ENCODE results near the gene CDH26.

DNA sequence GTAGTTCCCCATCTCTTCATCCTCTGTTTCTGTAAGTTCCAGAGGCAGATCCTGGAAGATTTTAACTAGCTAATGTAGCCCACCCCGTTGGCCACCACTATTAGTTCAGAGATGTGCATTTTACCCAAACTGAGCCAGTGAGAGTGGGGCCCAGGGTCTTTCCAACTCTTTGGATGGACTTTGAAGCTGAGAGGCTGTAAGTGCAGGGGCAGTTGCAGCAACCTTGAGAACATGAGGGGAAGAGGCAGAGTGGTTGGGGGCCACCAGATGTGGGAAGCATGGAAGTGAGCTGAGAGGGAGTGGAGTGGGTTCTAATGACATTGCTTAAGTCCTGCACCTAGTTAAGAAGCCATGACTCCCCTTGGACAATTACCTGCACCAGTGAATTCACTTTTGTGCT lies 72.2 kb downstream of the CDH26 start:
- no peak for TF ChIP-seq POLR2AphosphoS5 (IDR thresholded peaks at IDR 0.05; ENCODE audit: low read depth)
- TF ChIP-seq, protein P1, sequence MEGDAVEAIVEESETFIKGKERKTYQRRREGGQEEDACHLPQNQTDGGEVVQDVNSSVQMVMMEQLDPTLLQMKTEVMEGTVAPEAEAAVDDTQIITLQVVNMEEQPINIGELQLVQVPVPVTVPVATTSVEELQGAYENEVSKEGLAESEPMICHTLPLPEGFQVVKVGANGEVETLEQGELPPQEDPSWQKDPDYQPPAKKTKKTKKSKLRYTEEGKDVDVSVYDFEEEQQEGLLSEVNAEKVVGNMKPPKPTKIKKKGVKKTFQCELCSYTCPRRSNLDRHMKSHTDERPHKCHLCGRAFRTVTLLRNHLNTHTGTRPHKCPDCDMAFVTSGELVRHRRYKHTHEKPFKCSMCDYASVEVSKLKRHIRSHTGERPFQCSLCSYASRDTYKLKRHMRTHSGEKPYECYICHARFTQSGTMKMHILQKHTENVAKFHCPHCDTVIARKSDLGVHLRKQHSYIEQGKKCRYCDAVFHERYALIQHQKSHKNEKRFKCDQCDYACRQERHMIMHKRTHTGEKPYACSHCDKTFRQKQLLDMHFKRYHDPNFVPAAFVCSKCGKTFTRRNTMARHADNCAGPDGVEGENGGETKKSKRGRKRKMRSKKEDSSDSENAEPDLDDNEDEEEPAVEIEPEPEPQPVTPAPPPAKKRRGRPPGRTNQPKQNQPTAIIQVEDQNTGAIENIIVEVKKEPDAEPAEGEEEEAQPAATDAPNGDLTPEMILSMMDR (IDR thresholded peaks at IDR 0.05; ENCODE audit: insufficient read depth, low read length): no peak
- TF ChIP-seq, protein P2, sequence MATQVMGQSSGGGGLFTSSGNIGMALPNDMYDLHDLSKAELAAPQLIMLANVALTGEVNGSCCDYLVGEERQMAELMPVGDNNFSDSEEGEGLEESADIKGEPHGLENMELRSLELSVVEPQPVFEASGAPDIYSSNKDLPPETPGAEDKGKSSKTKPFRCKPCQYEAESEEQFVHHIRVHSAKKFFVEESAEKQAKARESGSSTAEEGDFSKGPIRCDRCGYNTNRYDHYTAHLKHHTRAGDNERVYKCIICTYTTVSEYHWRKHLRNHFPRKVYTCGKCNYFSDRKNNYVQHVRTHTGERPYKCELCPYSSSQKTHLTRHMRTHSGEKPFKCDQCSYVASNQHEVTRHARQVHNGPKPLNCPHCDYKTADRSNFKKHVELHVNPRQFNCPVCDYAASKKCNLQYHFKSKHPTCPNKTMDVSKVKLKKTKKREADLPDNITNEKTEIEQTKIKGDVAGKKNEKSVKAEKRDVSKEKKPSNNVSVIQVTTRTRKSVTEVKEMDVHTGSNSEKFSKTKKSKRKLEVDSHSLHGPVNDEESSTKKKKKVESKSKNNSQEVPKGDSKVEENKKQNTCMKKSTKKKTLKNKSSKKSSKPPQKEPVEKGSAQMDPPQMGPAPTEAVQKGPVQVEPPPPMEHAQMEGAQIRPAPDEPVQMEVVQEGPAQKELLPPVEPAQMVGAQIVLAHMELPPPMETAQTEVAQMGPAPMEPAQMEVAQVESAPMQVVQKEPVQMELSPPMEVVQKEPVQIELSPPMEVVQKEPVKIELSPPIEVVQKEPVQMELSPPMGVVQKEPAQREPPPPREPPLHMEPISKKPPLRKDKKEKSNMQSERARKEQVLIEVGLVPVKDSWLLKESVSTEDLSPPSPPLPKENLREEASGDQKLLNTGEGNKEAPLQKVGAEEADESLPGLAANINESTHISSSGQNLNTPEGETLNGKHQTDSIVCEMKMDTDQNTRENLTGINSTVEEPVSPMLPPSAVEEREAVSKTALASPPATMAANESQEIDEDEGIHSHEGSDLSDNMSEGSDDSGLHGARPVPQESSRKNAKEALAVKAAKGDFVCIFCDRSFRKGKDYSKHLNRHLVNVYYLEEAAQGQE (IDR thresholded peaks at IDR 0.05; ENCODE audit: insufficient replicate concordance, low read depth): no peak
- no peak for TF ChIP-seq GABPA (IDR thresholded peaks at IDR 0.05; ENCODE audit: low read depth)
- no peak for TF ChIP-seq SPI1 (IDR thresholded peaks at IDR 0.05; ENCODE audit: borderline replicate concordance, low read depth)
